HEK293 (cell line): ENCODE results near the gene SERF2.
"Not testable (repeated sequence)": the region's sequence is repeated elsewhere in the genome, so short reads cannot be mapped to it uniquely, and the experiment has no call there.

ENCODE experiments used
- CTCF ChIA-PET: fragments of 350-600 bp; formaldehyde crosslinking; extraction: SDS; loops from one replicate; lab custom pipeline; 2021; ENCODE audit warnings: antibody characterized with exemption; lab: Yijun Ruan, JAX
- POLR2A ChIA-PET: fragments of 300-600 bp; formaldehyde crosslinking; extraction: SDS; loops from one replicate; lab custom pipeline; 2020; ENCODE audit warnings: antibody characterized with exemption, inconsistent platforms; lab: Yijun Ruan, JAX
- H3K27ac ChIP-seq: fragments of 200-500 bp; sonication (Bioruptor generic); 2 replicates; pipeline ENCODE4 v1.5.1; 2014; ENCODE audit warnings: low read depth, low read length, control low read depth, inconsistent platforms; ENCODE audit errors: extremely low read depth
- H3K36me3 ChIP-seq, 2 experiments: fragments of 200-500 bp in 1 of 2; sonication (Bioruptor generic) in 1 of 2; 1 replicate in 1 of 2; 2 replicates in 1 of 2; pipeline ENCODE4 v1.5.1; 2014 to 2017; ENCODE audit warnings: inconsistent platforms in 2 of 2, low read length in 2 of 2; ENCODE audit not compliant: control insufficient read depth in 2 of 2, insufficient read depth in 1 of 2
- H3K4me1 ChIP-seq: fragments of 200-500 bp; sonication (Bioruptor generic); 2 replicates; pipeline ENCODE4 v1.5.1; 2014; ENCODE audit warnings: mild to moderate bottlenecking, low read length, inconsistent platforms; ENCODE audit not compliant: control insufficient read depth, insufficient read depth
- H3K4me3 ChIP-seq: 2 replicates; pipeline ENCODE4 v1.5.1; 2011; ENCODE audit warnings: low read depth, mild to moderate bottlenecking, control low read depth, low read length, moderate library complexity
- H3K9me3 ChIP-seq: fragments of 200-500 bp; sonication (Bioruptor generic); 2 replicates; pipeline ENCODE4 v1.5.1; 2014; ENCODE audit warnings: low read depth, low read length, inconsistent platforms; ENCODE audit not compliant: control insufficient read depth, insufficient read depth
- KLF9 ChIP-seq: fragments of 450-650 bp; formaldehyde crosslinking; IDR thresholded peaks from 2 replicates; pipeline ENCODE4 v1.5.1; 2016; ENCODE audit warnings: missing biosample characterization, missing genetic modification characterization, low read depth
- PRDM10 ChIP-seq: fragments of 450-650 bp; formaldehyde crosslinking; IDR thresholded peaks from 2 replicates; pipeline ENCODE4 v1.5.1; 2016; ENCODE audit warnings: missing biosample characterization, missing genetic modification characterization
- SCRT2 ChIP-seq: fragments of 450-650 bp; formaldehyde crosslinking; IDR thresholded peaks from 2 replicates; pipeline ENCODE4 v1.5.1; 2016; ENCODE audit warnings: missing biosample characterization, missing genetic modification characterization
- SP2 ChIP-seq: fragments of 450-650 bp; formaldehyde crosslinking; IDR thresholded peaks from 2 replicates; pipeline ENCODE4 v1.5.1; 2016; ENCODE audit warnings: missing biosample characterization, missing genetic modification characterization
- ZBTB20 ChIP-seq: fragments of 450-650 bp; formaldehyde crosslinking; IDR thresholded peaks from 2 replicates; pipeline ENCODE4 v1.5.1; 2016; ENCODE audit warnings: missing biosample characterization, missing genetic modification characterization
- ZNF2 ChIP-seq: fragments of 450-650 bp; formaldehyde crosslinking; IDR thresholded peaks from 2 replicates; pipeline ENCODE4 v1.5.1; 2016; ENCODE audit warnings: missing biosample characterization, missing genetic modification characterization
- ZNF280D ChIP-seq: fragments of 450-650 bp; formaldehyde crosslinking; IDR thresholded peaks from 2 replicates; pipeline ENCODE4 v1.5.1; 2016; ENCODE audit warnings: missing biosample characterization, missing genetic modification characterization
- ZNF398 ChIP-seq: fragments of 450-650 bp; formaldehyde crosslinking; IDR thresholded peaks from 2 replicates; pipeline ENCODE4 v1.5.1; 2017; ENCODE audit warnings: missing biosample characterization, missing genetic modification characterization
- ZNF549 ChIP-seq: fragments of 450-650 bp; IDR thresholded peaks from 2 replicates; pipeline ENCODE4 v1.5.1; 2018; ENCODE audit warnings: missing biosample characterization, missing genetic modification characterization, mild to moderate bottlenecking, inconsistent platforms, moderate library complexity
- ZNF664 ChIP-seq: fragments of 450-650 bp; formaldehyde crosslinking; IDR thresholded peaks from 2 replicates; pipeline ENCODE4 v1.5.1; 2016; ENCODE audit warnings: missing biosample characterization, missing genetic modification characterization
- ZNF692 ChIP-seq: fragments of 450-650 bp; formaldehyde crosslinking; IDR thresholded peaks from 2 replicates; pipeline ENCODE4 v1.5.1; 2016; ENCODE audit warnings: missing biosample characterization, missing genetic modification characterization
- ZSCAN30 ChIP-seq: fragments of 450-650 bp; IDR thresholded peaks from 2 replicates; pipeline ENCODE4 v1.5.1; 2018; ENCODE audit warnings: missing biosample characterization, mild to moderate bottlenecking, missing genetic modification characterization, moderate library complexity
- ZSCAN4 ChIP-seq: fragments of 450-650 bp; formaldehyde crosslinking; IDR thresholded peaks from 2 replicates; pipeline ENCODE4 v1.5.1; 2017; ENCODE audit warnings: missing biosample characterization, missing genetic modification characterization

The SERF2 gene

GRCh38 chr15:43800286-43801141 lies 8.4 kb downstream of the SERF2 start, which contains the start of gene HYPK (continued):
- no peak for TF ChIP-seq ZNF398 (tag by site-specific recombination)
- peak; percentile 78 for TF ChIP-seq ZNF692 (tag by site-specific recombination)
- TF ChIP-seq ZNF280D (tag by site-specific recombination) = no peak
- TF ChIP-seq ZSCAN4 (tag by site-specific recombination) = 0 out of 2 replicates have a peak, but pooled peaks have one; percentile 23
- TF ChIP-seq ZSCAN30 (tag by site-specific recombination) = 0 out of 2 replicates have a peak, but pooled peaks have one; percentile 13
- TF ChIP-seq ZNF664 (tag by site-specific recombination) = no peak
- peak; percentile 81; the same call in 1 of the 2 replicates for TF ChIP-seq ZNF2 (tag by site-specific recombination)
- no peak for TF ChIP-seq ZNF549
- peak; percentile 91 for TF ChIP-seq KLF9
- 0 out of 2 replicates have a peak, but pooled peaks have one; percentile 12 for TF ChIP-seq SCRT2 (tag by site-specific recombination)
- peak; percentile 28; the same call in 1 of the 2 replicates for TF ChIP-seq ZBTB20
- TF ChIP-seq SP2 (tag by site-specific recombination) = peak; percentile 84

- TF ChIP-seq PRDM10 (tag by site-specific recombination) = 0 out of 2 replicates have a peak, but pooled peaks have one; percentile 35
- not testable (repeated sequence) for H3K4me3 ChIP-seq, H3K4me1 ChIP-seq, H3K9me3 ChIP-seq, H3K27ac ChIP-seq
- CTCF ChIA-PET = interaction anchor here (1.4 kb wide), 1 partner anchor 22 kb away, joined by 3 read pairs; the partner anchor contains the start of gene MFAP1
- POLR2A ChIA-PET = interaction anchor here (1.2 kb wide), 1 partner anchor 19 kb away, joined by 3 read pairs; no protein-coding TSS in a partner anchor
- peaks cover 10 to 70% of the 10 kb centered on the region in 2 experiments for H3K36me3 ChIP-seq
Observed at GRCh38 chr15:43802676-43803075, 10.6 kb downstream of the SERF2 start.
